NB4 (cell line): ENCODE measurements around the gene LRRC28.

Experiments used
- CTCF ChIP-seq: IDR thresholded peaks from one replicate; pipeline ENCODE4 v1.5.1; 2012; ENCODE audit warnings: low read depth, low read length
- MAX ChIP-seq: IDR thresholded peaks from 2 replicates; pipeline ENCODE4 v1.6.1; 2011; ENCODE audit warnings: low read depth, low read length
- MYC ChIP-seq: IDR thresholded peaks from 2 replicates; pipeline ENCODE4 v1.6.1; 2011; ENCODE audit warnings: low read depth, low read length
- POLR2A ChIP-seq: IDR thresholded peaks from 2 replicates; pipeline ENCODE4 v1.6.1; 2011; ENCODE audit warnings: mild to moderate bottlenecking; ENCODE audit not compliant: insufficient read length; ENCODE audit errors: extremely low read depth

GRCh38 chr15:99335508-99335907 is 84.2 kb downstream of the LRRC28 start:
- TF ChIP-seq CTCF = no peak
- TF ChIP-seq POLR2A = no peak
- no peak for TF ChIP-seq MYC
- no peak for TF ChIP-seq MAX
